Measurements from ENCODE around the gene NFKBIE.

Gene NFKBIE

GRCh38 chr6:44256775-44257024 is 8.7 kb downstream of the NFKBIE start:
- in situ Hi-C loops (cut with HindIII; ENCODE audit: low sequenced_read_pairs) = no loop called here
- TF ChIP-seq CTCF (IDR thresholded peaks at IDR 0.05; ENCODE audit: low read depth, low read length) = no peak
- H3K4me3 ChIP-seq (ENCODE audit: low read depth, low read length) = peak overlapping the region; percentile 85
- DNase-seq (ENCODE audit: low read depth, low spot score) = no peak

GRCh38 chr6:44255871-44256774 is 9.2 kb downstream of the NFKBIE start:
- no peak for DNase-seq (ENCODE audit: low read depth, low spot score)
- TF ChIP-seq CTCF (IDR thresholded peaks at IDR 0.05; ENCODE audit: low read depth, low read length) = no peak
- in situ Hi-C loops (cut with HindIII; ENCODE audit: low sequenced_read_pairs) = no loop called here
- H3K4me3 ChIP-seq (ENCODE audit: low read depth, low read length) = peak overlapping the region; percentile 85

GRCh38 chr6:44255105-44255808 is 10.1 kb downstream of the NFKBIE start:
- DNase-seq (ENCODE audit: low read depth, low spot score) = no peak
- H3K4me3 ChIP-seq (ENCODE audit: low read depth, low read length) = no peak overlapping the region
- in situ Hi-C loops (cut with HindIII; ENCODE audit: low sequenced_read_pairs) = no loop called here
- TF ChIP-seq CTCF (IDR thresholded peaks at IDR 0.05; ENCODE audit: low read depth, low read length) = no peak

- TF ChIP-seq CTCF (IDR thresholded peaks at IDR 0.05; ENCODE audit: low read depth, low read length) = no peak
- H3K4me3 ChIP-seq (ENCODE audit: low read depth, low read length) = no peak overlapping the region
- DNase-seq (ENCODE audit: low read depth, low spot score) = no peak
- in situ Hi-C loops (cut with HindIII; ENCODE audit: low sequenced_read_pairs) = no loop called here
Measured at GRCh38 chr6:44254191-44255104, 10.9 kb downstream of the NFKBIE start.

GRCh38 chr6:44253307-44254101 is 11.8 kb downstream of the NFKBIE start:
- no peak overlapping the region for H3K4me3 ChIP-seq (ENCODE audit: low read depth, low read length)
- in situ Hi-C loops (cut with HindIII; ENCODE audit: low sequenced_read_pairs) = no loop called here
- DNase-seq (ENCODE audit: low read depth, low spot score) = no peak

More at GRCh38 chr6:44253307-44254101, 11.8 kb downstream of the NFKBIE start:
- TF ChIP-seq CTCF (IDR thresholded peaks at IDR 0.05; ENCODE audit: low read depth, low read length) = peak; percentile 46
